ENCODE results near the gene SLCO2B1. TPM values are rescaled to one million over a fixed set of nuclear protein-coding genes. Genes with fewer than 3 reads are reported as not detected.

SLCO2B1 gene
- polyA plus RNA-seq, 3 donors: 15.2 to 23.4 (median 16.5) TPM

- H3K27ac ChIP-seq (ENCODE audit: low read depth, low read length): no peak overlapping the region
- WGBS, 3 donors: 76 to 85% (median 82%) methylated on average over 3 of the region's 3 CpGs
These were observed 50.9 kb downstream of the SLCO2B1 start for GRCh38 chr11:75201771-75202170.

- no peak overlapping the region for H3K27ac ChIP-seq (ENCODE audit: low read depth, low read length)
- 90 to 93% (median 92%) methylated on average over 6 of the region's 6 CpGs for WGBS, 3 donors
These were observed 51.3 kb downstream of the SLCO2B1 start for GRCh38 chr11:75202195-75202594.

GRCh38 chr11:75203138-75203537 lies 52.2 kb downstream of the SLCO2B1 start:
- H3K27ac ChIP-seq (ENCODE audit: low read depth, low read length): no peak overlapping the region
- whole genome bisulfite sequencing, 3 donors: 85 to 90% (median 90%) methylated on average over 13 of the region's 13 CpGs

GRCh38 chr11:75203641-75204011 lies 52.7 kb downstream of the SLCO2B1 start:
- no peak overlapping the region for H3K27ac ChIP-seq (ENCODE audit: low read depth, low read length)
- 92 to 96% (median 94%) methylated on average over 2 of the region's 2 CpGs for WGBS, 3 donors

GRCh38 chr11:75204012-75204674 lies 53.2 kb downstream of the SLCO2B1 start:
- WGBS, 3 donors: 81 to 86% (median 81%) methylated on average over 10 of the region's 10 CpGs
- H3K27ac ChIP-seq (ENCODE audit: low read depth, low read length): no peak overlapping the region

GRCh38 chr11:75204685-75205563 lies 54.0 kb downstream of the SLCO2B1 start:
- H3K27ac ChIP-seq (ENCODE audit: low read depth, low read length): no peak overlapping the region
- 25 to 31% (median 30%) methylated on average over 9 of the region's 9 CpGs for WGBS, 3 donors

- H3K27ac ChIP-seq (ENCODE audit: low read depth, low read length): no peak overlapping the region
These were observed 54.7 kb downstream of the SLCO2B1 start for GRCh38 chr11:75205564-75206020.

GRCh38 chr11:75208446-75208845 lies 57.5 kb downstream of the SLCO2B1 start:
- H3K27ac ChIP-seq (ENCODE audit: low read depth, low read length): no peak overlapping the region
- WGBS, 3 donors: 14 to 26% (median 17%) methylated on average over 2 of the region's 2 CpGs

More at GRCh38 chr11:75205564-75206020, 54.7 kb downstream of the SLCO2B1 start:
- WGBS, 3 donors: 79 to 83% (median 83%) methylated on average over 5 of the region's 5 CpGs

- no peak overlapping the region for H3K27ac ChIP-seq (ENCODE audit: low read depth, low read length)
- 32 to 84% (median 81%) methylated on average over 5 of the region's 5 CpGs for WGBS, 3 donors
These were observed 61.5 kb downstream of the SLCO2B1 start for GRCh38 chr11:75212411-75212810.

- WGBS, 3 donors: 2 to 5% (median 3%) methylated on average over 8 of the region's 8 CpGs
- H3K27ac ChIP-seq (ENCODE audit: low read depth, low read length): no peak overlapping the region
These were observed 63.5 kb downstream of the SLCO2B1 start for GRCh38 chr11:75214411-75214821.

- H3K27ac ChIP-seq (ENCODE audit: low read depth, low read length): no peak overlapping the region
These were observed 63.9 kb downstream of the SLCO2B1 start for GRCh38 chr11:75214843-75215242.

- no peak overlapping the region for H3K27ac ChIP-seq (ENCODE audit: low read depth, low read length)
- 54 to 62% (median 54%) methylated on average over 2 of the region's 2 CpGs for WGBS, 3 donors
These were observed 69.0 kb downstream of the SLCO2B1 start for GRCh38 chr11:75219869-75220268.

GRCh38 chr11:75223954-75224643 lies 73.2 kb downstream of the SLCO2B1 start:
- WGBS, 3 donors: 51 to 56% (median 55%) methylated on average over 5 of the region's 5 CpGs
- H3K27ac ChIP-seq (ENCODE audit: low read depth, low read length): no peak overlapping the region

- 68 to 75% (median 72%) methylated on average over 4 of the region's 4 CpGs for WGBS, 3 donors
- H3K27ac ChIP-seq (ENCODE audit: low read depth, low read length): no peak overlapping the region
These were observed 74.9 kb downstream of the SLCO2B1 start for GRCh38 chr11:75225794-75226193.

GRCh38 chr11:75229466-75229865 lies 78.6 kb downstream of the SLCO2B1 start:
- 78 to 85% (median 83%) methylated on average over 2 of the region's 2 CpGs for WGBS, 3 donors
- no peak overlapping the region for H3K27ac ChIP-seq (ENCODE audit: low read depth, low read length)

- WGBS, 3 donors: 62 to 80% (median 74%) methylated on average over 2 of the region's 2 CpGs
- no peak overlapping the region for H3K27ac ChIP-seq (ENCODE audit: low read depth, low read length)
These were observed 79.7 kb downstream of the SLCO2B1 start for GRCh38 chr11:75230621-75231020.

- WGBS, 3 donors: 45 to 54% (median 52%) methylated on average over 3 of the region's 3 CpGs
- H3K27ac ChIP-seq (ENCODE audit: low read depth, low read length): no peak overlapping the region
These were observed 82.9 kb downstream of the SLCO2B1 start for GRCh38 chr11:75233754-75234172.

- H3K27ac ChIP-seq (ENCODE audit: low read depth, low read length): no peak overlapping the region
- WGBS, 3 donors: 51 to 63% (median 53%) methylated on average over 7 to 8 of the region's 8 CpGs
These were observed 85.2 kb downstream of the SLCO2B1 start for GRCh38 chr11:75236062-75236461.

- no peak overlapping the region for H3K27ac ChIP-seq (ENCODE audit: low read depth, low read length)
- WGBS, 3 donors: 83 to 90% (median 87%) methylated on average over 8 of the region's 8 CpGs
These were observed 86.1 kb downstream of the SLCO2B1 start for GRCh38 chr11:75237050-75237449.

All from adipose tissue (tissue), 3 donors.